Islet of Langerhans (tissue), 1 donor: ENCODE data around the gene BCAT1.
"Not testable (repeated sequence)": the region's sequence is repeated elsewhere in the genome, so short reads cannot be mapped to it uniquely, and the experiment has no call there.

Experiments
- FAIRE-seq: peaks from one replicate; lab custom pipeline; 2011; peaks lifted over from hg19 to GRCh38; lab: Jason Lieb, UNC

Gene BCAT1

DNA sequence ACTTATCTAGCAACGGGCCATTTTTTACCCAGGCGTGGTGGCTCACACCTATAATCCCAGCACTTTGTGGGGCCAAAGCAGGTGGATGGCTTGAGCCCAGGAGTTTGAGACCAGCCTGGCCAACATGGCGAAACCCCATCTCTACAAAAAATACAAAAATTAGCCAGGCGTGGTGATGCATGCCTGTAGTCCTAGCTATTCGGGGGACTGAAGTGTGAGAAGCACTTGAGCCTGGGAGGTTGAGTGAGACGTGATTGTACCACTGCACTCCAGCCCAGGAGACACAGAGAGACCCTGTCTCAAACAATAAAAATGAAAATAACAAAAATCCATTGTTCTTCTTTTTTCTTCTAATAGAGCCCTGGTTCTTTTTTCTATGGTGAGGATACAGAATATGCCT is 7.5 kb upstream of the BCAT1 start:
- FAIRE-seq: not testable (repeated sequence)

- FAIRE-seq: no peak
Observed at GRCh38 chr12:24955853-24956252, 7.0 kb upstream of the BCAT1 start.

- no peak for FAIRE-seq
Observed at GRCh38 chr12:24955389-24955788, 6.5 kb upstream of the BCAT1 start.

DNA sequence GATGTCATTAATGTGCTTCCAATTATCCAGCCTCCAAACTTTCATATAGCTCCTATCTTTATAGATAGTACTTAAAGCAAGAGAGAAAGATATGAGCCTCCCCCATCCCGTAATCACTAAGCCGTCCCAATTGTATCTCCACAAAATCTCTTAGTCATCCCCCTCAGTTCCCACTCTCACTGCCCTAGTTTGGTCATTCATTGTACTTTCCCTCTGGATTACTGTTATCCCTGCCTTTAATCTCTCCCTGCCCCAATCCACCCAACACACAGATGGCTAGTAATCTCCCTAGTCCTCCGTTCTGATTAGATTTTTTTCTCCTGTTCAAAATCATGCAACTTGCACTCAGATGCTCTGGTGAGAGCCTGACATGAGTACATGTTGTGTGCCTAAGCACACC is 5.4 kb upstream of the BCAT1 start:
- FAIRE-seq: no peak

DNA sequence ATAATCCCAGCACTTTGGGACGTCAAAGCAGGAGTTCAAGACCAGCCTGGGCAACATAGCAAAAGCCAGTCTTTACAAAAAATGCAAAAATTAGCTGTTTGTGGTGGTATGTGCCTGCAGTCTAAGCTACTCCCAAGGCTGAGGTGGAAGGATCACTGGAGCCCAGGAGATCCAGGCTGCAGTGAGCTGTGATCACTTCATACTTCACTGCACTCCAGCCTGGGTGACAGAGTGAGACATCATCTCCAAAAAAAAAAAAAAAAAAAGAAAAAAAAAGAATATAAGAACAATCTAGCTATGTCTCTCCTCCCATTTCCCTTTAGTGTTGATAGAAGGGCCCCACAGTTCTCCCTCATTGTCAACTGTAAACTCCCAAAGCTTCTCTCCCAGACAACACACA is 3.5 kb upstream of the BCAT1 start:
- no peak for FAIRE-seq

DNA sequence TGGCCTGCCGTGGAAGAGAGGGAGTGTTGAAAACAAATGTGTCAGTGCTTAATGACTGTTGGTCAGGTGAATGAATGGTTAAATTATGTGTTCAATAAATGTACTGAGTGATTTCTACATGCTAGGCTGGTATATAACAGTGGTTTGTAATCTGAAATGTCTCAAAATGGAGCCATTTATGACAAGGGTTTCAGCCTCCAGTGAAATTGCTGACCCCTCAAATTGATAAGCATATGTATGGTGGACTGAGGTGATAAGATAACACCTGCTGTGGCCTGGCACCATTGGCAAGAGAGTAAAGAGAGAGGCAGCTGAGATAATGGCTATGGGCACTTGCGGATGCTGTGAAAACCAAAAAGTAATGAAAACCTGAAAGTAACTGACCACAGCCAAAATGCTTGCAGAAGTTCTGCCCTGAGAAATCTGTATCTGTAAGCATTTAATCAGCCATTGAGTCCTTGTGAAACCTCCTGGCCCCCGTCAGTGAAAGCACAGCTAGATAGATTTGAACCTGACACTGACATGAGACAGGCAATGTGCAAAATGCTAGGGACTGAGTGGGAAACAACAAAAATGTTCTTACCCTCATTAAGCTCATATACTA is 1.4 kb upstream of the BCAT1 start:
- FAIRE-seq: no peak

DNA sequence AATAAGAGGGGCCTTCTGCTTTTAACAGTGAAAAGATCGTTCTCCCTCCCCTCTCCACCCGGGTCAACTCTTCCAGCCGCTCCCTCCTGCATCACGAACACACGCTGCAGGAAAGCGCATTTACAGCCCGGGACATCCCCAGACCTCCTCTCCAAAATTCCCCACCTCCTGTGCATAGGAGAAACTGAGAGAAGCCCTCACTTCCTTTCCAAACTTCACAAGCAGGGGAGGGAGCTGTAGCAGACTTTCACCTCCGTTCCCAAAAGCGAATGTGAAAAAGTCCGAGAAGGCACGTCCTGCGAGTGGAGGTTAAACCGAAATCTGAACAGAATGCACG is 513 bp downstream of the BCAT1 start:
- no peak for FAIRE-seq

GRCh38 chr12:24947541-24948419 is 1.1 kb downstream of the BCAT1 start:
- no peak for FAIRE-seq

- FAIRE-seq: no peak
Observed at GRCh38 chr12:24945845-24946244, 3.1 kb downstream of the BCAT1 start.

GRCh38 chr12:24945039-24945438 is 3.9 kb downstream of the BCAT1 start:
- FAIRE-seq: no peak

DNA sequence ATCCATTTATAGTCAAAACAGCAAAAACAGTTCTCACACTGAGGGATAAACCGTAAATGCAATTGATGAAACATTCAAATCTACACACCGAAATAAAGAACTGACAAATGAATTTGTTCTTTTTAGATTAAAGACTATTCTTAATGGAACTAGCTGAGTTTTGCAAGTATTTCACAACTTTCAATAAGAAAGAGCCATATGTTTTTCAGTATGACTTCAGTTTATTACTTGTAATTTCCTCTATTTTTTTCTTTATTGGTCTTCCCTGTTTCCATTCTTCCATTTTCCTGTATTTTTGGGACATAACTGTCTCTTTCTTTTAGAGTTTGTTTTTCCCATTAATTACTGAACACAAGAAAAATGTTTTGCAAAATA is 4.3 kb downstream of the BCAT1 start:
- no peak for FAIRE-seq

- FAIRE-seq: no peak
Observed at GRCh38 chr12:24943947-24944600, 4.8 kb downstream of the BCAT1 start.

DNA sequence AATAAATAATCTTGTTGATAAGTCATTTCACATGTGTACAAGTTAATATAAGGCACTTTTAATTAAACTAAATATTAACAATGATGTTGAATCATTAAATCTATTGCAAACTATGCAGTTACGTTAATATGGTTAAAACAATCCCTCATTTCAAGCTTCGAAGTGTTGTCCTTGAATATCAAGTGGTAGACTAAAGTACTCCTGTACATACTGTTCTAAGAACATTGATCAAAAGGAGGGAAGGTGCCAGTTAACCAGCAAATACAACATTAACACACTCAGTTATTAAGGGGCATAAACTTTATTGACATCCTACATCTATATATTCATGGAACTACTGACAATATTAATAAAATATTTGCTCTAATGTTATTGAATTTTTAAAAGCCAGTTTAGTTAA is 8.7 kb downstream of the BCAT1 start:
- no peak for FAIRE-seq

- FAIRE-seq: not testable (repeated sequence)
Observed at GRCh38 chr12:24939551-24939950, 9.3 kb downstream of the BCAT1 start.

GRCh38 chr12:24938341-24938740 is 10.6 kb downstream of the BCAT1 start:
- FAIRE-seq: no peak

DNA sequence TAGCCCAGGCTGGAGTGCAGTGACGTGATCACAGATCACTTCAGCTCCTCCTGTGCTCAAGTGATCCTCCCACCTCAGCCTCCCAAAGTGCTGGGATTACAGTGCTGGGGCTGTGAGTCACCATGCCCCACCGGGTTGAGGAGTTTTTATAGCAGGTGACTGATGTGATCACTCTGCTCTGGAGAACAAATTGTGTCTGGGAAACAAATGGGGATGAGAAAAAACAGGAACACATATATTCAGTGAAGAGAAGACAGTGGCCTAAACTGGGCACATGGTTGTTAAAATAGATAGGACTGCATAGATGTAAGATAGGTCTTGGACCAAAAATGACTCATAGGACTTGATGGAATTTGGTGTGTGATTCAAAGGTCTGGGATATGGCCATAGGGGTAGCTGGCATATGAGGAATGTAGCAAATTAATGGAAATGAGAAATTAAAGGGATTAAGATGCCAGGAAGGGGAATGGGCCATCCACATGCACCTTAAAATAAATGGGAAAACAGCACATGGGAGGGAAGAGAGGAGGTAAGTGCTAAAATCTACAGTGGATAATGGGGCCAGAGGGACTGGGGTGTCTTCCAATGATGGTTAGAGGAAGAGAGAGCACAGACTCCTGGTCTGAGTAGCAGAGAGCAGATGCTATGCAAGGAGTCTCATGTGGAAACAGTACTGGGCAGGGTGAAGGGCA is 11.2 kb downstream of the BCAT1 start:
- FAIRE-seq: no peak

GRCh38 chr12:24933694-24934407 is 15.1 kb downstream of the BCAT1 start:
- FAIRE-seq: no peak

GRCh38 chr12:24931666-24932405 is 17.1 kb downstream of the BCAT1 start:
- FAIRE-seq: no peak

- no peak for FAIRE-seq
Observed at GRCh38 chr12:24929953-24930352, 18.9 kb downstream of the BCAT1 start.

GRCh38 chr12:24928533-24929306 is 20.2 kb downstream of the BCAT1 start:
- FAIRE-seq: not testable (repeated sequence)

GRCh38 chr12:24928131-24928530 is 20.8 kb downstream of the BCAT1 start:
- no peak for FAIRE-seq
